Brain pericyte (primary cell): ENCODE data around the gene WNT3.
"Not testable (repeated sequence)": the region's sequence is repeated elsewhere in the genome, so short reads cannot be mapped to it uniquely, and the experiment has no call there.

Experiments used
- DNase-seq: peaks from one replicate; pipeline ENCODE4 v3.0.0-alpha.2; 2012; ENCODE audit warnings: low read depth, low spot score

WNT3 gene

DNA sequence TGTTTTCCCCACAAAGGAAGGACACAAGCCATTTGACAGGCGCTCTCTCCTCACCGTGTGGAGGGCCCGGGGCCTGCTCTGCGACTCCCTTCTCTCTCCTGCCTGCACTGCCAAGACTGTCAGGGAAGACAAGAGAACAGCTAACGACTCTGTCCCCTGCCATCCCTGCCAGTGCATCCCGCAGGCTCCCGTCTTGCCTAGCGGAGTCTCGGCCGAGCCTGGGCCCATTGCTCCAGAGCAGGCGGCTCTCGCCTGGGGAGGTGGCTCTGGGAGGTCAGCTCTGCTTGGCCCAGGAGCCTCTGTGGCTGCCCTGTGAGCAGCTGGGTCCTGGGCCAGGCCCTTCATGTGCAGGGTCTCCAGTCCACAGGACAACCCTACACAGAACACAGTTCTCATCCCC is 53.0 kb downstream of the WNT3 start:
- no peak for DNase-seq

DNA sequence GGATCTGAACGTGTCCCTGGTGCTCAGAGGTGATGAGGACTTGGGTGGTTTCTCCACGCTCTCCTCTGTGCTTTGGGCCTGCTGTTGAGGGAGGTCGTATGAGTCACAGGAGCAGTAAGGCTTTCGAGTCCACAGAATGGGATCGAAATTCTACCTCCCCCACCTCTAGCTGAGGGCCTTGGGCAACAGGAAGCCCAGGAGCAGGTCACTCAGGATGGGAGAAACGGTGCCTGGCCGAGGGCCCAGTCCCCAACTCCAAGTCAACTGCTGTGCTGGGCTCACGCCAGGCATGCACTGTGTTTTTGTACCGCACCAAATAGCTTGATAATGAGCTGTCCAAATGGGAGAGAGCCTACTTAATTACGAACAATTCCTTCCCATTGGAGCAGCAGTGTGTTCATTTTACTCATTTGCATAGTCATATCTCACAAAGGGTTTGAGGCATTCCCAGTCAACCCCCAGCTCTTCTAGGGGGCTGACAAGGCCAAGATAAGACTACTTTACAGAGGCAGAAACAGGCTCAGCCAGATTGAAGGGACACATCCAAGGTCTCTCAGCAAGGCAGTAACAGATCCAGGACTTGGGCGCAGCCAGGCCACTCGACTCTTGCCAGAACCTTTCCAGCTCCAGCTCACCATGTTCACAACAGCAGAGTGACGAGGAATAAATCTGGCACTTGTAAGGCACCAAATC is 53.6 kb downstream of the WNT3 start:
- no peak for DNase-seq

DNA sequence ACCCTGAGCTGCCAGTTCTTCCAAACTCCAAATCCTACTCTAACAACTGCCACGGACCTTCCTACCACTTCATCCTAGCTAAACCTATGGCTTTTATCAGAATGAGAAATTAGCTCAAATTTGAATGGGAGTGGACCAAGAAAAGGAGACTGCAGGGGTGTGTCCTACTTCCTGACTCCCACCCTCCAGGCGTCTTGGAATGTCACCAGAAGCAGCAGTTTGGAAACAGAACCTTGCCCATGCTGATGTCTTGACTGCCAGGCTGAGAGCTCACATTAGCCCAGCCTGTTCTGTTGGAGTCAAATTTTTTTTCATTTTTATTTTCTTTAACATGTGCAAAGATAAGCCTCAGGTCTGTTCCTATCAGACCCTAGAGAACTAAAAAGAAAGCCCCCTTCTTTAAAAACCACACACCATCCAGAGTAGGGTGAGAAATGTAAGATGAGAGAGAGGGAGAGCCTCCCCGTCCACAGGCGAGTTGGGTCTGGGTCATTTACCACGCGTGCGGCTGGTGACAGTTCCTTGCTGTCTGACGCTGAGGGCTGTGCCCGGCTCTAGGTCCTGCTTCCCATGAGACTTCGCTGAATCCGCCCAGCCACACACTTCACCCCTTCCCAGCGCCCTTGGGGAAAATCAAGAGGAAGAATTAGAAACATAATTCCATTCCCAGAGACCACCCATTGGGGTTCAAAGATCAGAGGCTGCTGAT is 54.3 kb downstream of the WNT3 start:
- no peak for DNase-seq

DNA sequence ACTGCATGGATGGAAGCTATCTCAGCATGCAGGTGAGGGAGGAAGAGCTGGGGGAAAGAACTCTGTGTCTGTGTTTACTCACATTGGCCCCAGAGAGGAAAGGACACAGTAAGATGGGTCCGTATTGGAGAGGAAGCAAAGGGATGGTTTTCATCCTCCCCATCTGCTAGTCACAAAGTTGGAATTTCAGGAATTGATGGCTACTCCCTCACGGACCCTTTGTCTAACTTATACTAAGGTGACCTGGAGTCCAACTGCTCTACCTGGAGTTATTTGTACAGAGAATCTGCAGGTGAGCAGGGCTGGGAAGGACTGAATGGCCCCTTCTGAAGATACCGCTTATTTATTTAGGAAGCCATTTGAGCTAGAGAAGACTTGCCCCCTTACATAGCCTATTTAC is 55.1 kb downstream of the WNT3 start:
- DNase-seq: no peak

DNA sequence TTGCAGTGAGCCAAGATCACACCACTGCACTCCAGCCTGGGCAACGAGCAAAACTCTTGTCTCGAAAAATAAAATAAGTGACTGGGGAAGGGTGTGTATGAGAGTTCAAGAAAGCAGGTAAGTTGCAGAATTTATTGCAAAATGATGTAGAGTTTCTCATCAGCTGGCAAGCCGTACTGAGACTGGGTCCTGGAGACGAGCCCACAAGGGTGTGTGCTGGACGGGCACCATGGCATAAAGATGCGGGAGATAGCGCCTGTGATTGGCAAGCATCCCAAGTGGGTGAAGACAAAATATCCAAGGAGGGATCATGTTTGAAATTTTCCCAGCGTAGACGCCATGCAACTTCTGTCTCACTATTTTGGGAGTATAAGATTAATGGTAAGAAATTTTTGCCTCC is 59.4 kb downstream of the WNT3 start:
- DNase-seq: no peak

DNA sequence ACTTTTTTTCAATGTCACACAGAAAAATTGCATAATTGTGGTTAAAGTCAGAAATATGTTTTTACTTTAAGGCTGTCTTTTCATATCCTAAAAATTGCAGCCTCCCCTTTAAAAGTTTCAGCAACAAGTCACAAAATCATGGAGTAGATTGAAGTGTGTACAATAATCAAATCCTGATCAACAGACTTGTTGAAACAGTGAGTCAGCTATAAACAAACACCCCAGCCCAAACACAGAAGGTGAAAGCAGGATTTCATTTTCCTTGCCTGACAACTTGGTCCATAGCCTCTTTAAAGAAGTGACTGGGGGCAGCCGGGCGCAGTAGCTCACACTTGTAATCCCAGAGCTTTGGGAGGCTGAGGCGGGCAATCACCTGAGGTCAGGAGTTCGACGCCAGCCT is 59.9 kb downstream of the WNT3 start:
- no peak for DNase-seq

DNA sequence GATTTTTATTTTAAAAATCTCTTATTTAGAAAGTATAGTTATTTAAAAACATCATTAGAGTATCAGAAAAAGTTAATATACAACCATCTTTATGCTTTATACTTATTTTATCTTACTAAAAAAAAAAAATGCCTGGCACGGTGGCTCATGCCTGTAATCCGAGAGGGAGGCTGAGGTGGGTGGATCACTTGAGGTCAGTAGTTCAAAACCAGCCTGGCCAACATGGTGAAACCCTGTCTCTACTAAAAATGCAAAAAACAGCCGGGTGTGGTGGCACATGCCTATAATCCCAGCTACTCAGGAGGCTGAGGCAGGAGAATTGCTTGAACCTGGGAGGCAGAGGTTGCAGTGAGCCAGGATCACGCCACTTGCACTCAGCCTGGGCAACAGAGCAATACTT is 60.9 kb downstream of the WNT3 start:
- DNase-seq: not testable (repeated sequence)

DNA sequence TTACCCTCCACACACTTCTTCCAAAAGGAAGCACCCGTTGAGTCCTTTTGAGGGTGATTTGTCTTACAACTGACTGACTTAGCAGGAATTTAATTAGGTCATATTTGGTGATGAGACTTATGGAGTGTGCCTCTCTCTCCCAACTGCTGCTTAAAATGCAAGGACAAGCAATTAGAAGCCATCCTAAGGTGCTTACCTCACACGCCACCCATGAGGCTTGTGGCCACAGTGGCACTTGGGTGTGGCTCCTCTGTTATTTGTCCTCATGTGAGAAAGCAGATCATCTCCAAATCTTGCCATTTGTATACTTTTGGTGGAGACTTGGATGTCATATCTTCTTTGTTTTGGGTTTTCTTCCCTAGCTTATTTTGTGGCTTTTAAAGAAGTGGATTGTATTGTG is 61.6 kb downstream of the WNT3 start:
- no peak for DNase-seq

DNA sequence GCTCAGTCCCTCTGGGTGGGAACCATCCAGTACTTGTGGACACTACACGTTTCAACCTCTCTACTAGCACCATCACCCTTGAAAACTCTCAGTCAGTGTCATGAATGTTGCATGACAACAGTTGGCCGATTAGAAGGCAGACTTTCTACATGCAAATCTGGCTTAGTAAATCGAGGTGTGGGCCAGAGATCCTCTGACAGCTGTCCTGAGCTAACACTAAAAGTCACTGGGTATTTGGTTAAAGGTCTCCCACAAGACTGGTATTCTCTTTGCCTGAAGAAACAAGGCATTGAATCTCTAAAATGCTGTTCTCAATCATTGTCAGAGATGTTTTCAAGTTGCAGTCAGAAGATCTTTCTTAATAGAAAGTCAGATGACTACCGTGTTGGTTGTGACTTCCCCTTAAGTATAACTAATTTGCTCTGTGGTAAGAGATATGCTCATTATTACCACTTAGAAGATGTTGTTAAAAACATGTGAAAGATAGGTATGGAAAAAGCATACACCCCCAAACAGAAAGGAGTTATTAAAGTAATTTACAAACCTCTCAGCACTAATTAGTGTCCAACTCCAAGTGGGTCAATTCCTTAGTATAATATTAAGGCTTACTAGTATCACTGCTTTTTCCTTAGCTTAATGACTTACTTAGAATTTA is 62.3 kb downstream of the WNT3 start:
- DNase-seq: no peak

DNA sequence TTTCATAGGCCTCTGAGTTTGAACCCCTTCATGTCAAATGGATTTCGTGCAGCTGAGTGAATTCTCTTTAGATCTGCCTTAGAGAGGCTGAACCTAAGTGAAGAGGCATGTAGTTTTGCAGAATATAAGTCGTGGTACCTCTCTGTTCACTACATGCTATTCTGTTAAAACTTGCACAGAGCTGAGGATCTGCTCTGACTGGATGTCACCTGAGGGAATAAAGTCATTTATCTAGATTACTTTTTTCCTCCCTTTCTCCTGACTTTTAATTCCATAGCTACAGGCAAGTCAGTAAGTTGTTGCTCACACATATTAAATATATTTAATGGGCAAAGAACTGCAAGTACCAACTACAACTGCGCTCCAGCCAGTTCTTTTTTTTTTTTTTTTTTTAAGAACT is 64.7 kb downstream of the WNT3 start:
- no peak for DNase-seq

DNA sequence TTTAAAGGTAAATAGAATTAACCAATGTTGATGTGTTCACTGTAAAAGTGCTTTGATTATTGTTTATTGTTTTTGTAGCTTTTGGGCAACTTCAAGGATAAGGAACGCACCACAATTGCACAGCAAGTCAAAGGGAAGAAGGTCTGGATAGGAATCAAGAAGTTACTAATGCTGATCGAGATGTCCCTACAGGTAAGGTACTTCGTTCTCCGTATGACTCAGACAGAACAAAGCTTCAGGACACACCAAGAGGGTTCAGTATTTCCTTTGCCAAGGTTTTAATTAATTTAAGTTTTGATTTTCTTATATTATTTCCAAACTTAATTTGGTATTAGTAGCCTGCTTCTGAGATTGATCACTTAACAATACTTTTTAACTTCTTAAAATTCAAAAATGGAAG is 67.1 kb downstream of the WNT3 start:
- DNase-seq: no peak

DNA sequence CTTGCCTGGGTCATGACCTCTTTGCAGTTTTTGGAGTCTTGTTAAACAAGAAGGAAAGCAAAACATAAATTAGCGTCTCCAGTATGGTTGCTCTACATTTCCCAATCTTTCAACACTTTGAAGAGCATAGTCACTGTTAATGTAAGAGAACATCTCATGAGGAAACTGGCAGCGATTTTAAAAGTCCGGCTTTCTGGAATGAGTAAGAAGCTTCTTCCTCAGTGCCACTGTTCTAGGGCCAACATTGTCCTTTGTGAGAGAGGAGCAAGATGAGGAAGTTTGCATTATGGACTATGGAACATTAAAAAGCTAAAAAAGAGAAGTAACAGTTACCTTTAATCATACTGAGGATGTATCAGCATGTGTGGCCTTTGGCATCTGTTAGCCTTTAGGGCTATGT is 73.1 kb downstream of the WNT3 start:
- no peak for DNase-seq

DNA sequence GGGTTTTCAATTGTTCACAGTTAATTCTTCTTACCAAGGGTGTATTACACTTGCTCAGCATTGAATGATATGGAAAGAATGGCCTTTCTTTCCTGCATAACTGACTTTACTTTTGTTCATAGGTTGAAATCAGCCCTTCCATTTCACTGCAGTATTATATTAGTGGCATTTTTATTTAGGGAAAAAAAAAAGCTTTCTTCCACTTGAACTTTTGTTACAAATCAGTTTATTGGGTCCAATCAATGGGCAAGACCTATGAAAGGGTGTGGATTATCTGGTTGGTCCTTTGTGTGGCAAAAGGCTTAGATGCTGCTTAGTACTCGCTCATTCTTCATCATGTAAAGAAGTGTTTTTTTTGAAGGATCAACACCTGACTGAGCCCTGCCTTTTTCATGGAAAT is 74.1 kb downstream of the WNT3 start:
- DNase-seq: no peak

DNA sequence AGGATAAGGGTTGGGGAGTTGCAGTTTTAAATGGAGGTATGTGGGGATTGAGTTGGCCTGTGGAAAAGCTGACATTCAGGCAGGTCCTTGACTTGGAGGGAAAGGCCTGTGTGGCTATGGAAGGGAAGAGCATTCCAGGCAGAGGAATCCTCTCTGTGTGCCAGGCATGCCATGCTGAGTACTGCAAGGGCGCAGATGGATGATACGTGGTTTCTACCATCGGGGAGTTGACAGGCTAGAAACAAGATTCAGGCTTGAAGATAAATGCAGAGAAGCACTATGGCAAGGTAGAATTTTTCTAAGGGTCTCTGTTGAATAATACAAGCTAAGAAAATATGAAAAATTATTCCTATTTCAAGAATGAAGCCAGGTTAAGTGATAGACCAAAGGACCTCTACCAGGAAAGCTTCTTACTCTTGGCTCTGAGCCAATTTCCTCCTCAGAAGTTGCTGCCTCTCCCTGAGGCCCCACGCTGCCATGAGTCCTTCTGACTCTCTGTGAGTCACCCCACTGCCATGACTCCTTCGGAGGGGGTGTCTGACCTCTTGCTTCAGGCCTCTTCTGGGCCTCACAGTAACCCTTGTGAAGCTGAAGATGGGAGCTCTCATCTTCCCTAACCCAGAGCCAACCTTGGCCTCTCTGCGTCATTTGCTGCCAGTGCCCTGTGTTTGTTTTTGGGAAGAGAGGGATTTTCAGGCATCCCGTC is 75.8 kb downstream of the WNT3 start:
- peak; percentile 65 for DNase-seq

DNA sequence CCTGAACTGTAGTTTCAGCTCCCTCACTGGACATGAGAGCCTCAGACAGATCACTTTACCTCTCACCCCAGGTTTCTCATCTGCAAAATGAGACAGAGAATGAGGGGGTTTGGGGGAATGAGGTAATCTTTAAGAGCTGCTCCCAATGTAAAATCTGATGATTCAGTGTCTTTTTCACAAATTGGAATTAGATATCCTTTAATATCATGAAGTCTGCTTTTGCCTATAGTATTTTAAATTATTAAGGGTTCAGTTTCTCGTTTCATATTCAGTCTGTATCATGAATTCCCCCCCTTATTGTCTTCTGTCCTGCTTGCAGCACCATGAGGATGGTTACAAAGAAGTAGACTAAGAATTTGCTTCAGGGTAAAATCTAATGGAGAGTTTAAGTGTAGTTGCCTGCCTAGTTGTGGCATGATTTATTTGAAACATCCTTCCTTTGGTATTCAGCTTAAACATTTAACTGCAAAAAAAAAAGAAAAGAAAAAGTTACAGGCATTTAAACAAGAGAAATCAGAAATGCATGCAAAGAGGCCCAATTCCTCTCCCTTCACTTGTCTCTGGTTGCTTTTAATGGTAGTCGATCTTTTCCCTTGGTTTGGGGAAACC is 77.3 kb downstream of the WNT3 start:
- DNase-seq: no peak

DNA sequence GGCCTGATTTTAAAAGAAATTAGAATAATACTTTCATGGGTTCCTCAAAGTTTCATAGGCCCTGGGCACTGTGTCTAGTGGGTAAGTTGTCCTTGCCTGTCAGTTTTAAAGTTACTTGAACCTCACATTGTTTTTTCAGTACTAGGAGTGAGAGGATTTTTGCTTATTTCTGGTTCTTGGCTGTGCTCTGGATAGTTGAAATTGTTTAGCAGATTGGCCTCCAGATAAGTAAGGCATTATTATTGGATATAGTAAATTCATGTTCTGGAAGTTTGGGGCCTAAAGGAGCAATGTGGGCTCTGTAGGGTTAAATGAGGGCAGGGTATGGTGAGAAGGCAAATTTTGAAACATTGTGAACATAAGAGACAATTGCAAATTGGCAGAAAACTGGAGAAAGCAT is 78.5 kb downstream of the WNT3 start:
- no peak for DNase-seq

DNA sequence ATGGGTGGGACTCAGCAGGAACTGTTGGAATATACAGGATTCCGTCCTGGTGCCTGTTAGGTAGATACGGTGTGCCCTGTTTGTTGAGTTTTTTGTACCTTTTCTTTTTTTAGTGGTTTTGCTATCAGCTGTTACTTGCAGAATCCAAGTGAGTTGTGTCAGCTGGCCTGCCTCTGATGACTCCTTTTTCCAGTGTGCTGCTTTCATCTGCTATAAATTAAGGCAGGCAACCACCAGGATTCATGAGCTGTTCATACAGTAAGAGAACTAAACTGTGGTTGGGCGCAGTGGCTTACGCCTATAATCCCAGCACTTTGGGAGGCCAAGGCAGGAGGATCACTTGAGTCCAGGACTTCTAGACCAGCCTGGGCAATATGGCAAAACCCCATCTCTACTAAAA is 79.9 kb downstream of the WNT3 start:
- no peak for DNase-seq

DNA sequence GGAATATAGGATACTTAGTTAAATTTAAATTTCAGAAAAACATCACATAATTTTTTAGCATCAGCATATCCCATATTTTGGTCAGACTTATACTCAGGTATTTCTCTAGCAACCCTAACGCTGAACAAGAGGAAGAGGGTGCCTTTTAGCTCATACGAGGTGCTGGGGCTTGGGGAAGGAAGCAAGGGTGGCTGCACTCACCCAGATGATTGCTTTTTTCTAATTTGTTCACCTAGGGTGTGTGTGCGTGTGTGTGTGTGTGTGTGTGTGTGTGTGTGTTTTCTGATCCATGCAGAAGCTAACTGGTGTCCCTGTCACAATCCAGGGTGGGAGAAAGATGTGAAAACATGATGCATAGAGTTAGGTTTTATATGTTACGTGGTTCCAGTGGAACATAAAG is 81.2 kb downstream of the WNT3 start:
- DNase-seq: no peak

DNA sequence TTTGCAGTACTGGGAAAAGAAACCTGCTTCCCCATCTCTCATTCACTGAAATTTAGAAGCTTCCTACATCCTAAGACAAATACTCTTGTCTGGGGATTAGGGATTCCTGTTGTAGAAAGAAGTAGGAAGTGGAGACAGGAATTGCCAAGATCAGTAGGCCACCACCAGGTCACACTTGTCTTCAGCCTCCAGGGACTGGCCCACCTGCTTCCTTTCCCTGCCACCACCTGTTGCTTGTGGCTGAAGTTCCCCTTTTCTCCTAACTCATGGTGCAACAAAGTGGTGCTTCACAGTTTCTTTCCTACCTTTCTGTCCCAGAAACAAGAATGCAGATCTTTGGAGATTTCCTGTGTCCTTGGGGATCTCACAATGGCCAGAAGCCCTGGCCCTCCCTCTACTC is 82.4 kb downstream of the WNT3 start:
- no peak for DNase-seq

DNA sequence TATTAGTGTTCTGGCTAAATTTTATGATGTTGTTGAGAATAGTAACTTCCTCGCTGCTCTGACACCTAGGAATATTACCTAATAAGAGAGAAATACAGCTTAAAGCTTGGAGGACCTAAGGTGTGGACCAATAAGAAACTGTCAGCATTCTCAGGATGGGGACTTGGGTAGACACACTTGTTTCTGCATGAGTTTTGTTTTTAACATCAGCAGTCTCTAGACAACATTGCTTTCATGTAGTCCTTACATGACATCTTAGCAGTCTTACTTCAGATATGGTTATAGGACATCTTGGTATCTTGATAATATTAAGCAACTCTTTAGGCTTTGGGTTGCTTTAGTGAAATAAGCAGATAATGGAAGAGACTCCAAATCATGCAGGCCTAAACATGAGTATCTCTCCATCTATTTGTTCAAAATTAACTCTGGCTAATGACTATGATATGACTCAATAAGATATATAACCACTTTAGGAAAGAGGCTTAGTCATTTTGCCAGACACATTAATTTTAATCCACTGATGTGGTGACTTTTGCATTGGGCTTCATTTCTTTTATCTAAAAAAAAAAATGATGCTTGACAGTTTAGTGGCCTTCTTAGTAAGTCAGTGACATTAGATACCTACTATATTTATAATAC is 84.5 kb downstream of the WNT3 start:
- DNase-seq: no peak

DNA sequence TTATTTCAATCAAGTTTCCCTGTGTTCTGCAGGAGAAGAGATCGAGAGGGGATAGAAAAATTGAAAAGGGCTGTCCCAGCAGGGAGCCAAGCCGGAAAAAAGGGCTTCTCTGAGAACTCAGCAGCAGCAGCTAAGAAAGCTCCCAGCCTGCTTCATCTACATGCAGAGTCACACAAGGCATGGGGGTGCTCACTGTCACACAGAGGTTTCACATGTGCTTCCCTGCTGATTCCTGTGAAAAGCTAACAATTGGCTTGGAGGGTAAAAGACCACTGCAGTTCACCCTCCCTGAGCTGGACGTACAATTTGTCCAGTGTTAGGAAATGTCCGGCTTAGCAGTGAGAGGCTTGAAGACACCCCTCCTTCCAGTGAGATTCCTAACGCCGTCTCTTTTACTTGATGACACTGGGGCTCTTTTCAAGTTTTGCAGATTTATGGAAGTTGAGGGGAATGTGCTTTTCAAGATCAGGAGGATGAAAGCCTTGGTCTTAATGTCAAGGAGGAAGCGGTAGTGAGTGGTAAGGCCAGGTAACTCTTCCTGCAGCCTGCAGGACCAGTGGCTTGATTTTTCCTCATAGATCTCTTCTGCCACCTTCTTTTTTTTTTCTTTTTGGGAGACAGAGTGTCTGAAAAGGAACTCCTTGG is 85.6 kb downstream of the WNT3 start:
- DNase-seq: no peak
